GM13977 (cell line): ENCODE results near the gene GUCY1A2.
"Not testable (repeated sequence)": the region's sequence is repeated elsewhere in the genome, so short reads cannot be mapped to it uniquely, and the experiment has no call there.

Source experiments
- DNase-seq: peaks from one replicate; pipeline ENCODE4 v3.0.0; 2012; ENCODE audit warnings: low spot score
- in situ Hi-C: fragments of 300-500 bp; cut with MboI; formaldehyde crosslinking; loops from one replicate; pipeline ENCODE4 v1.12.0; 2022; ENCODE audit warnings: low sequenced_read_pairs, low pct_unique_long_range_greater_than_20kb, mixed read lengths, inconsistent platforms; ENCODE audit not compliant: unreplicated experiment
- TF ChIP-seq, protein P1 (sequence below): IDR thresholded peaks from 2 replicates; pipeline ENCODE4 v1.5.1; 2012; ENCODE audit warnings: mild to moderate bottlenecking, control low read depth; ENCODE audit not compliant: insufficient read depth; ENCODE audit errors: extremely low read depth, missing control alignments

GUCY1A2 gene

DNA sequence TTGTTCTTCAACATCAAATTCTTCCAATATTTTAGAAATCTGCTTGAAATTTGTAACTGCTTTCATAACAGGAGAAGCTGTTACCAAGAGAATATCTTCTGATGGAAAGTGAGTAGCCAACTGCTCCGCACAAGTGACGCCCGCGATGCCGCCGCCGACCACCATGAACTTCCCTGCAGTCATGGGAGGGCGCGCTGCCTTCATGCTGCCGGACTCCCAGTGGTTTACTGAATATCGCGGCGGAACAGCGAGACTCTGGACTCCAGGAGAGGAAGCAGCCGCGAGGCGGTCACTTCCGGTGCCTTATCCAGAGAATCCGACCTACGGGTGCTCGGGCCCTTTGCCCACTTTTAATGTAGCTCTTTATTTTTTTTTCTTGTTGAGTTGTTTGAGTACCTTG is 190.6 kb downstream of the GUCY1A2 start:
- TF ChIP-seq, protein P1, sequence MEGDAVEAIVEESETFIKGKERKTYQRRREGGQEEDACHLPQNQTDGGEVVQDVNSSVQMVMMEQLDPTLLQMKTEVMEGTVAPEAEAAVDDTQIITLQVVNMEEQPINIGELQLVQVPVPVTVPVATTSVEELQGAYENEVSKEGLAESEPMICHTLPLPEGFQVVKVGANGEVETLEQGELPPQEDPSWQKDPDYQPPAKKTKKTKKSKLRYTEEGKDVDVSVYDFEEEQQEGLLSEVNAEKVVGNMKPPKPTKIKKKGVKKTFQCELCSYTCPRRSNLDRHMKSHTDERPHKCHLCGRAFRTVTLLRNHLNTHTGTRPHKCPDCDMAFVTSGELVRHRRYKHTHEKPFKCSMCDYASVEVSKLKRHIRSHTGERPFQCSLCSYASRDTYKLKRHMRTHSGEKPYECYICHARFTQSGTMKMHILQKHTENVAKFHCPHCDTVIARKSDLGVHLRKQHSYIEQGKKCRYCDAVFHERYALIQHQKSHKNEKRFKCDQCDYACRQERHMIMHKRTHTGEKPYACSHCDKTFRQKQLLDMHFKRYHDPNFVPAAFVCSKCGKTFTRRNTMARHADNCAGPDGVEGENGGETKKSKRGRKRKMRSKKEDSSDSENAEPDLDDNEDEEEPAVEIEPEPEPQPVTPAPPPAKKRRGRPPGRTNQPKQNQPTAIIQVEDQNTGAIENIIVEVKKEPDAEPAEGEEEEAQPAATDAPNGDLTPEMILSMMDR, result no peak
- in situ Hi-C loops, result no loop called here
- DNase-seq, result no peak

DNA sequence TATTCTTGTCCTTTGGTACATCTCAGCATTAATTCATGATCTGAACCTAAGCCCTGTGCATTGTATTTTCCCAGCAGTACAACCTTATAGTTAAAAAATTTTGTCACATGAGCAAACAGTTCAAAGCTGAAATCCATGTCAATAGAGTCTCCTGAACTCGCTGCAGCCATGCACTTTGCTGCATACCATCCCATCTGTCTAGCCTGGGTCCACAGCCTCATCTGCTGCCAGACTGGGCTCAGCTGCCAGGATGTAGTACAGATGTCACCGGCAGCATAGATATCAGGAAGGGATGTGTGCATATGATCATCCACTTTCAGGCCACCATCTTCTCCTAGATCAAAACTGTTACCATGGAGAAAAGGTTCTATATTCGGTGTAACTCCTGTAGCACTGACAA is 191.7 kb downstream of the GUCY1A2 start:
- DNase-seq, in situ Hi-C loops: not testable (repeated sequence)

DNA sequence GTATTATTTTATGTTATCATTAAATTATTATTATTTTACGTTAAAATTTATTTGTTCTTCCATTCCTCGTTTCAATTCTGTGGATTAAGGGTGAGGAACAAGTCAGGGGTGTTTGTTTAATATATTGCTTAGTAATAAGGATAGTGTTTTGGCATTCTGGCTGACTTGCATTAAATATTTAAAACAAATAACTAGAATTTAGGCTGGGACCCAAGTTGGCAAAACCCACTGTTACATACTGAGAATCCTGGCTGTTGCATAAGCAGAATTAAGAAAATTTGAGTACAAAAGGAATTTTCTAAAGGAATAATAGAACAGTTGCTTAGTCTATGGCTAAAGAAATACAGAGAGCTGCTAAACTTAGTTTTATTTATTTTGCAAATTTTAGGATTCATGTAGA is 196.4 kb downstream of the GUCY1A2 start:
- in situ Hi-C loops, result no loop called here
- no peak for DNase-seq
- TF ChIP-seq, protein P1, result no peak

DNA sequence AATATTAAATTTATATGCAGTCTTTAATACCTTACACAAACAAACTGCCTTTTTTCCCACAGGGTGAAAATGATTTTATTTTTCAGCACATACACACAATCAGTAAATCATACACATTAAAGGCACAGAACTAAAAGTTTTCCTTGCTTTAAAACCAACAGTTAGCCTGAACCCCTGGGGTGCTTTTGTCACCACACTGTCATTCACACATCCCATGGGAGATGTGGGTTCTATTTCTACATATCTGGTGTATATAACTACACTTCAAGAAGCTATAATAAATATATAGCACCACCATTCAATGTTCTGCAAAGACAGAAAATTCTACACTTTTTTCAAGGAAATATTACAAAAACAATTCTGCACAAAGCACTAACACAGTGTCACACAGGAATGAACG is 197.0 kb downstream of the GUCY1A2 start:
- DNase-seq, result no peak
- in situ Hi-C loops, result no loop called here
- TF ChIP-seq, protein P1, result no peak

DNA sequence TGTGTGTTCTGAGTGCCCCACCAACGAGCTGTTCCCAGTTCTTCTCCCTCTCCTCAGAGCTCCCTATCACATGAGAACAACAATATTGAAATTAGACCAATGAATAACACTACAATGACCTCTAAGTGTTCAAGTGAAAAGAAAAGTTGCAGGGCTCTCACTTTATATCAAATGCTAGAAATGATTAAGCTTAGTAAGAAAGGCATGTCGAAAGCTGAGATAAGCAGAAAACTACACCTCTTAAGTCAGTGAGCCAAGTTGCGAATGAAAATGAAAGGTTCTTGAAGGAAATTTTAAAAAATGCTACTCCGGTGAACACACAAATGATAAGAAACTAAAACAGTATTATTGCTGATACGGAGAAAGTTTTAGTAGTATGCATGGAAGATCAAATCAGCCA is 199.8 kb downstream of the GUCY1A2 start:
- in situ Hi-C loops, result no loop called here
- no peak for DNase-seq
- TF ChIP-seq, protein P1, result no peak

DNA sequence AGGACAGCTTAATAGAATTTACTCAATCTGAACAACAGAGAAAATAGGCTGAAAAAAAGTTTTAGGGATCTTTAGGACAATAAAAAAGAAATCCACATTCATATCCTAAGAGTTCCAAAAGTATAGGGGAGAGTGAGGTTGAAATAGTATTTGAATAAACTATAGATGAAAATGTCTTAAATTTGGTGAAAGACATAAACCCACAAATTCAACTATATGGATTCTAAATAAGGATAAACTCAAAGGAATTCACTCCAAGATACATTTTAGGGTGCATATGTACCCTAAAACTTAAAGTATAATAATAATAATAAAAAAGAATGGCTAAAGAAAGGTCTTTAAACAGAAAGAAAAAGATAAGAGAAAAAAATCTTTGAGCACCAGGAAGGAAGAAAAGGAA is 203.1 kb downstream of the GUCY1A2 start:
- no peak for DNase-seq
- TF ChIP-seq, protein P1, result no peak
- in situ Hi-C loops, result no loop called here

DNA sequence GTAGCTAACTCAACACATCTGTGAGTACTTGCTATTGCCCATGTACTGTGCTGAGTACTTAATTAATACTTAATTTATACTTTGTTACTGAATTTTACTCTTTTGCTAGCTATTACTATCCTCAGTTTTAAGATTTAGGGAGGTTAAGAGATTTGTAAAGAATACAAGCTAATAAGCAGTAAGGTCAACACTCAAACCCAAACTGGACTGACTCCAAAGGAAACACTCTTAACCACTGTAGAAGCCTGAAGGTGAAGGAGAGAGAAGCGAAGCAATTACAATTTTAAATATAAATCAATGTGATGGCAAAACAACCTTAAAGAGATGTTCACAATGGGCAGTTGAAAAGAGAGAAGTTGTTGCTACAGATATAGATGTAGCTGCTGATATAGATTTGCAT is 204.5 kb downstream of the GUCY1A2 start:
- TF ChIP-seq, protein P1, result no peak
- DNase-seq, result no peak
- in situ Hi-C loops, result no loop called here
